DMS 273 (cell line): ENCODE results near the gene VPS26C.
"Not testable (repeated sequence)": the region's sequence is repeated elsewhere in the genome, so short reads cannot be mapped to it uniquely, and the experiment has no call there.

Source experiments
- DNase-seq: peaks from one replicate; lab custom pipeline; 2025; ENCODE audit not compliant: unreplicated experiment; lab: John Stamatoyannopoulos, UW

Gene VPS26C

GRCh38 chr21:37231671-37232070, 35.5 kb downstream of the VPS26C start:
- DNase-seq = no peak

- no peak for DNase-seq
Measured at GRCh38 chr21:37231249-37231645, 35.9 kb downstream of the VPS26C start.

- no peak for DNase-seq
Measured at GRCh38 chr21:37230632-37231248, 36.4 kb downstream of the VPS26C start.

- DNase-seq = no peak
Measured at GRCh38 chr21:37228003-37228400, 39.1 kb downstream of the VPS26C start.

- DNase-seq = no peak
Measured at GRCh38 chr21:37227071-37228002, 39.8 kb downstream of the VPS26C start.

- DNase-seq = no peak
Measured at GRCh38 chr21:37226041-37226920, 40.9 kb downstream of the VPS26C start.

- DNase-seq = no peak
Measured at GRCh38 chr21:37224861-37225839, 42.0 kb downstream of the VPS26C start.

- no peak for DNase-seq
Measured at GRCh38 chr21:37223804-37224345, 43.3 kb downstream of the VPS26C start.

GRCh38 chr21:37222248-37222647, 44.9 kb downstream of the VPS26C start:
- DNase-seq = not testable (repeated sequence)

GRCh38 chr21:37220981-37221664, 46.0 kb downstream of the VPS26C start:
- peak; percentile 99 for DNase-seq

GRCh38 chr21:37220433-37220980, 46.6 kb downstream of the VPS26C start:
- peak; percentile 84 for DNase-seq

- DNase-seq = no peak
Measured at GRCh38 chr21:37219761-37220432, 47.2 kb downstream of the VPS26C start.

GRCh38 chr21:37214952-37215351, 52.2 kb downstream of the VPS26C start:
- DNase-seq = no peak

- no peak for DNase-seq
Measured at GRCh38 chr21:37210799-37211198, 56.3 kb downstream of the VPS26C start.

- no peak for DNase-seq
Measured at GRCh38 chr21:37210130-37210529, 57.0 kb downstream of the VPS26C start.

GRCh38 chr21:37208741-37209225, 58.4 kb downstream of the VPS26C start:
- no peak for DNase-seq

- no peak for DNase-seq
Measured at GRCh38 chr21:37208056-37208721, 58.9 kb downstream of the VPS26C start.
